HG03196 (cell line): ENCODE data around the gene CREBL2.
"Not testable (repeated sequence)": the region's sequence is repeated elsewhere in the genome, so short reads cannot be mapped to it uniquely, and the experiment has no call there.

Experiments used
- ATAC-seq: cut with Tn5 transposase; IDR thresholded peaks from one replicate; pipeline ENCODE4 v1.9.1; 2021; ENCODE audit not compliant: unreplicated experiment

The CREBL2 gene

GRCh38 chr12:12630850-12631249, 19.2 kb downstream of the CREBL2 start:
- ATAC-seq, result no peak

DNA sequence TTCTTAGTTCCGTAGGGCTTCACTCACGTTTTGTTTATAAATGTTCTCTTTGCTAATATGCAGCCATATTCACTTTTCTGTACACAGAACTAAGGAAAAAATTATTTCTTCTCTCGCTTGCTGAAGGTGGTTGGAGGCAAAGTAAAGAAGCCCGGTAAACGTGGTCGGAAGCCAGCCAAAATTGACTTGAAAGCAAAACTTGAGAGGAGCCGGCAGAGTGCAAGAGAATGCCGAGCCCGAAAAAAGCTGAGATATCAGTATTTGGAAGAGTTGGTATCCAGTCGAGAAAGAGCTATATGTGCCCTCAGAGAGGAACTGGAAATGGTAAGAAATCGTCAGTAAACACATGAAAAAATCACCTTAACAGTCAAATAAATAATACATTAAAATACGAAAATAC, 24.0 kb downstream of the CREBL2 start:
- ATAC-seq, result no peak

DNA sequence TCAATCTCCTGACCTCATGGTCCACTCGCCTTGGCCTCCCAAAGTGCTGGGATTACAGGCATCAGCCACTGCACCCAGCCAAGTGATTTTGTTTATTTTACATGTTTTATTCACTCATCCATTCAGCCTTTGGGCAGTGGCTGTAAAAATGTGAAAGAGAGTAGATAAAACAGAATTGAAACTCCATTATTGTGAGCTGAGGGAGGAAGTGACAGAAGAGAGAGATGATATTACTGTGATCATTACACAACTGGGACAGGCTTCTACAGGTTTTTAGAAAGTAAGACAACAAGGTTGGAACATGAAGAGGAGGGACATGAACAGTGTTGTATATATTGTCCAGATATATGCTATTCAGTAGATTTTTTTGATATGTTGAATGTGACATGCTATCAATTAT, 25.0 kb downstream of the CREBL2 start:
- ATAC-seq, result no peak

DNA sequence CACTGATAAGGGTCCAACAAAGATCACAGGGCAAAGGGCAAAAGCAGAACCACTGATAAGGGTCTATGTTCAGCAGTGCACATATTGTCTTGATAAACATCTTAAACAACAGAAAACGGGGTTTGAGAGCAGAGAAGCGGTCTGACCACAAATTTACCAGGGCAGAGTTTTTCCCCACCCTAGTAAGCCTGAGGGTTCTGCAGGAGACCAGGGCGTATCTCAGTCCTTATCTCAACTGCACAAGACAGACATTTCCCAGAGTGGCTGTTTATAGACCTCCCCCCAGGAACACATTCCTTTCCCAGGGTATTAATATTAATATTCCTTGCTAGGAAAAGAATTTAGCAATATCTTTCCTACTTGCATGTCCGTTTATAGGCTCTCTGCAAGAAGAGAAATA, 28.3 kb downstream of the CREBL2 start:
- ATAC-seq, result not testable (repeated sequence)

DNA sequence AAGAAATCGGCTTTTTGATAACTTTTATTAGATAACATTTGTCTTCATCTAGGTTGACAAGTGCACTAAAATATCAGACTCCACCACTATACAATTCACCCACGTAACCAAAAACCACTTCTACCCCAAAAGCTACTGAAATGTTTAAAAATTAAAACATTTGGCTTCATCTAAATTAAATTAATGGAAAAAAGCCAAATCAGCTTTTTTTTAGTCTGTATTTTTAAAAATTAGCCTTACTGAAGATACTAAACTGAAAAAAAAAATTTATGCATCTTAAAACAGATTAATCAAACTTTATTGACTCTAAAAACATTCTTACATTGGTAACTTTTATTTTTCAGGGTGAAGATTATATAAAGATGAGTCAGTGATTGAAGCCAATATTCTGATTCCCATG, 30.0 kb downstream of the CREBL2 start:
- no peak for ATAC-seq

GRCh38 chr12:12642916-12643315, 31.2 kb downstream of the CREBL2 start:
- ATAC-seq, result no peak

- no peak for ATAC-seq
These were observed 33.8 kb downstream of the CREBL2 start for GRCh38 chr12:12645485-12645884.

DNA sequence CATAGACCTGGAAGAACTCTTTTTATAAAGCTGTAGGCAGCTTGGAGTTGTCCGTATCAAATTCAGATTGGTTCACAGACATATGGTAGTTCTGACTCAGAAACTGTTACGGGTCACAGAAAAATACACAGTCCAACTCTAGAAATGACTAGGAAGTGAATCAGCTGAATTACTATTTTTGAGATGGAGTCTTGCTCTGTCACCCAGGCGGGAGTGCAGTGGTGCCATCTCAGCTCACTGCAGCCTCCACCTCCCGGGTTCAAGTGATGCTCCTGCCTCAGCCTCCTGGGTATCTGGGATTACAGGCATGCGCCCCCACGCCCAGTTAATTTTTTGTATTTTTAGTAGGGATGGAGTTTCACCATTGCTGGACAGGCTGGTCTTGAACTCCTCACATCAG, 34.3 kb downstream of the CREBL2 start:
- peak; percentile 66 for ATAC-seq

GRCh38 chr12:12646483-12647072, 34.9 kb downstream of the CREBL2 start:
- ATAC-seq, result no peak

- ATAC-seq, result no peak
These were observed 36.6 kb downstream of the CREBL2 start for GRCh38 chr12:12648284-12648683.

GRCh38 chr12:12648951-12649650, 37.4 kb downstream of the CREBL2 start:
- no peak for ATAC-seq

GRCh38 chr12:12651752-12652151, 40.1 kb downstream of the CREBL2 start:
- no peak for ATAC-seq

- ATAC-seq, result not testable (repeated sequence)
These were observed 41.0 kb downstream of the CREBL2 start for GRCh38 chr12:12652704-12653103.

GRCh38 chr12:12653922-12654321, 42.2 kb downstream of the CREBL2 start:
- ATAC-seq, result no peak

DNA sequence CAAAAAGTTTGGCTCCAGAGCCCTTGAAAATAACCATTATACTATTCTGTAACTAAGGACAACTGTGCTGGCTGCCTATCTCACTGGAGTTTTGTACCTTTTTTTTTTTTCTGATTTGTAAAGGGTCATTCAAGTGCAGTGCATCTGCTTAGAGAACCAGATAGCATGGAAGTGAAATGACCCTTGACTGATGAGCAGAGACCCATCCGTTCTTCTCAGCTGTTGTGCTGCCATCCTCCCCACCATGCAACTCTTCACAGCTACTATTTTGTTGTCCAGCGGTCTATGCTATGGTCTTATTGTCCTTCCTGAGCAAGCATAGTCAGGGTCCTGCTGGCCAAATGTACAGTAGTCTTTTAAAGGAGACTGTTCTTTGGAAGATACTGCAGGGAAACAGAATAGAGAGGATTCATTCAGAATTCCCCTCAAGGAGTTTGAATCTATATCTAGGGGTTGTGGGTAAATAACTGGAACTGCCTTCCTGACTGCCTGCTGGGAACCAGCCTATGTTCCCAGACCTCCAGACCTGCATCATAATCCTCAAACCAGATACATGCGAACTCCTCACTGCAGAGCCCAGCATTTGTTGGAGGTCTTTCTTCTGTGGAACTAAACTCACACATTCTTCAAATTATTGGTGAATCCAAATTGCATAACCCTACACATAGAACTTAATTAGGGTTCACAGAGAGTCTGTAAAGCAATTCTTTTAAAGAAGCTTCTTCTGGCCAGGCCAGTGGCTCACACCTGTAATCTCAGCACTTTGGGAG, 43.2 kb downstream of the CREBL2 start:
- no peak for ATAC-seq

DNA sequence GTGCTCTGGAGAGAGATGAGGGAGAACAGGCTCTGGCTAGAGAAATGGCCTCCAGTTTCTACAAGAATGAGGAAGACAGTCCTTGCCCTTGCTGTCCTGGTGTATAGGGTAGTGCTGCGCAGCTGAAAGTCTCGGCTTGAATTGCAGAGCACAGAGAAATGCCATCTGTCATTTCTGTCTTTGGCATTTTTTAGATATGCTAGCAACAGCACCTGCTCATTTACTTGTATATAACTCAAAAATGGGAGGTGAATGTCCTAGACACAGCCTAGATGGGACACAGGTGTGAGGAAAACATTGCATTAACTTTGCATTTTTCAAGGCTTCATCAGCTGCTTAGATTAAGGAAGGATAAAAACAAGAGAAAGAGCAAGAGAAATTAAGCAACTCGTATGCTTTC, 48.5 kb downstream of the CREBL2 start:
- ATAC-seq, result no peak

DNA sequence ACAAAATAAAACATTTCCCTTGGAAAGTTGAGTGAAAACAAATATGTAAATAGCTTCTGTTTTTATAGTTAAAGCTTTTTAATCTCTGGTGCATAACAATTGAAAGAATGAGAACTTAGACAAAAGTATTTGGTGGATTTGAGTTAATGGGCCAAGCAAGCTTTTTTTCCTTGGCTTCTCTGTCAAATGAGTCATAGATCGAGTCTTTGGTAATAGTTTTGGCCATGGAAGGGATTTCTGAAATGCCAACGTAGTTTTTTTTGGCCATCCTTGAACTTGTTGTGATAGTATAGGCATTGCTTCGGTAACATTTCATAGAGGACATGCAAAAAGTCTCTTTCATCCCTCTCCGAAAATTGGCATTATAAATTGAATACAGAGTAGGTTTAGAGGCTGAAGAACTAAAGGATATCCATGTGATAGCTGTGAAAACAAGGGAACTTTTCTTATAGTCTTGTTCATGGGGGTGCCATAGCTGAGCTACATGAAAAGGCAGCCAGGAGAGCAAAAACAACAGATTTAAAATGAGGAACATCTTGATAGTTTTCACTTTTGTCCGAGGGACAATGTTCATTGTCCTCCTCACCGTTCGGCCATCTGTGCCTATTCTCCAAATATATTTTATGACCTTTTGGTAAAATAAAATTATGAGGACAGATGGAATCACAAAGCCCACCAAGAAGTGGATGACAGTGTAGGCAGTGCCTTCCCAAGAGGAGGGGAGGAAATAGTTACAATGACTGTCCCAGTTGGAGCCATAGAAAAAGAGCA, 49.6 kb downstream of the CREBL2 start:
- ATAC-seq, result no peak

- ATAC-seq, result no peak
These were observed 52.1 kb downstream of the CREBL2 start for GRCh38 chr12:12663644-12664294.

GRCh38 chr12:12665194-12665593, 53.5 kb downstream of the CREBL2 start:
- no peak for ATAC-seq

DNA sequence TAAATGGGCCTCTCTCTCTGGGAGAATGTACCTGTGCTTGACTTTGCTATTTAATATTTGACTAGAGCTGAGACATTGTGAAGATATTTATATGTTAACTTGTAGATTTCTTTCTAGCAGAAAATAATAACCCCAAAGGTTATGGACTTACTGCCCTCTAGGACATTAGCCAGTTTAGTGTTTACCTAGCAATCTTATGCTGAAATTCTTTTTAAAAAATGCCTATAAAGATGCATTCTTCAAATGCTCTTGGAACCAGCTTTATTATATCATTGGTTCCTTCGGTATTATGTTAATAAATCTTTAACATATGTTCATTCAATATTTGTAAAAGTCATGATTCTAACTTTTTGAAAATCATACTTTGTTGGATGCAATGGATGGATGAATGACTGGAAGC, 56.3 kb downstream of the CREBL2 start:
- ATAC-seq, result no peak

GRCh38 chr12:12669020-12669419, 57.3 kb downstream of the CREBL2 start:
- no peak for ATAC-seq
